GM18519 (cell line): ENCODE measurements around the gene LRRC8E.

Experiments used
- ATAC-seq: cut with Tn5 transposase; IDR thresholded peaks from one replicate; pipeline ENCODE4 v1.9.1; 2021; ENCODE audit warnings: mild to moderate bottlenecking, moderate library complexity; ENCODE audit not compliant: unreplicated experiment, low FRiP score

Gene LRRC8E

GRCh38 chr19:7888145-7888825, at the start of gene LRRC8E:
Gene LRRC8E (plus strand): TSS chr19:7888510. CDS start chr19:7895604, 7,094 bp downstream.
- ATAC-seq, result no peak

- no peak for ATAC-seq
Observed at GRCh38 chr19:7839476-7839875, 48.8 kb upstream of the LRRC8E start.

- no peak for ATAC-seq
Observed at GRCh38 chr19:7840629-7841028, 47.7 kb upstream of the LRRC8E start.

GRCh38 chr19:7841751-7842660, 46.3 kb upstream of the LRRC8E start:
- ATAC-seq, result no peak

GRCh38 chr19:7842661-7843294, 45.5 kb upstream of the LRRC8E start:
- no peak for ATAC-seq

GRCh38 chr19:7843521-7843920, 44.8 kb upstream of the LRRC8E start:
- ATAC-seq, result no peak

- no peak for ATAC-seq
Observed at GRCh38 chr19:7844405-7844804, 43.9 kb upstream of the LRRC8E start.

- no peak for ATAC-seq
Observed at GRCh38 chr19:7844951-7845350, 43.4 kb upstream of the LRRC8E start.

- no peak for ATAC-seq
Observed at GRCh38 chr19:7845390-7846154, 42.7 kb upstream of the LRRC8E start.

GRCh38 chr19:7846155-7846646, 42.1 kb upstream of the LRRC8E start:
- ATAC-seq, result no peak

GRCh38 chr19:7847664-7848063, 40.6 kb upstream of the LRRC8E start:
- ATAC-seq, result no peak

- no peak for ATAC-seq
Observed at GRCh38 chr19:7848779-7849457, 39.4 kb upstream of the LRRC8E start.

- no peak for ATAC-seq
Observed at GRCh38 chr19:7849631-7849999, 38.7 kb upstream of the LRRC8E start.

- no peak for ATAC-seq
Observed at GRCh38 chr19:7850000-7850813, 38.1 kb upstream of the LRRC8E start.

GRCh38 chr19:7850945-7851622, 37.2 kb upstream of the LRRC8E start:
- no peak for ATAC-seq

- no peak for ATAC-seq
Observed at GRCh38 chr19:7851623-7852500, 36.4 kb upstream of the LRRC8E start.
